Measurements from ENCODE around the gene DDT.
"Not testable (repeated sequence)": the region's sequence is repeated elsewhere in the genome, so short reads cannot be mapped to it uniquely, and the experiment has no call there.

DNA sequence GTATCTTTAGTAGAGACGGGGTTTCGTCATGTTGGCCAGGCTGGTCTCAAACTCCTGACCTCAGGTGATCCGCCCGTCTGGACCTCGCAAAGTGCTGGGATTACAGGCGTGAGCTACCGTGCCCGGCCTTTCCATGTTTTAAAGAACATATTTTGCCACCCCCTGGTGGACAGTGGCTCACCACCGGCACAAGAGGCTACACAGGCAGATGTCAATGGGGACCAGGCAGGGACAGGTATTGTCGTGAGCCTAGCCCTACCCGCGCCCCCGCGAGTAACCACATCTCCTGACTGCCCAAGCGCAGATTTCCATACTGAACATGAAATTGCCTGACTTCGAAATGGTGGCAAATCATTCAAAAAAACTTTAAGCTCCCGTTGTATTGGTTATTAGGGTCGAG, 8.1 kb downstream of the DDT start:
- TF ChIP-seq POLR2A (IDR thresholded peaks at IDR 0.05): not testable (repeated sequence)
- TF ChIP-seq, protein P1, sequence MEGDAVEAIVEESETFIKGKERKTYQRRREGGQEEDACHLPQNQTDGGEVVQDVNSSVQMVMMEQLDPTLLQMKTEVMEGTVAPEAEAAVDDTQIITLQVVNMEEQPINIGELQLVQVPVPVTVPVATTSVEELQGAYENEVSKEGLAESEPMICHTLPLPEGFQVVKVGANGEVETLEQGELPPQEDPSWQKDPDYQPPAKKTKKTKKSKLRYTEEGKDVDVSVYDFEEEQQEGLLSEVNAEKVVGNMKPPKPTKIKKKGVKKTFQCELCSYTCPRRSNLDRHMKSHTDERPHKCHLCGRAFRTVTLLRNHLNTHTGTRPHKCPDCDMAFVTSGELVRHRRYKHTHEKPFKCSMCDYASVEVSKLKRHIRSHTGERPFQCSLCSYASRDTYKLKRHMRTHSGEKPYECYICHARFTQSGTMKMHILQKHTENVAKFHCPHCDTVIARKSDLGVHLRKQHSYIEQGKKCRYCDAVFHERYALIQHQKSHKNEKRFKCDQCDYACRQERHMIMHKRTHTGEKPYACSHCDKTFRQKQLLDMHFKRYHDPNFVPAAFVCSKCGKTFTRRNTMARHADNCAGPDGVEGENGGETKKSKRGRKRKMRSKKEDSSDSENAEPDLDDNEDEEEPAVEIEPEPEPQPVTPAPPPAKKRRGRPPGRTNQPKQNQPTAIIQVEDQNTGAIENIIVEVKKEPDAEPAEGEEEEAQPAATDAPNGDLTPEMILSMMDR (IDR thresholded peaks at IDR 0.05): not testable (repeated sequence)
